ENCODE results near the gene ATE1.
"Not testable (repeated sequence)": the region's sequence is repeated elsewhere in the genome, so short reads cannot be mapped to it uniquely, and the experiment has no call there.

ATE1 gene

GRCh38 chr10:121927841-121928527 is at the start of gene ATE1:
TSS of gene ATE1 (minus strand) at chr10:121928031. CDS start at chr10:121927949, 82 bp downstream.
- no peak; the same call in 1 of the 2 replicates for TF ChIP-seq CTCF (conservative IDR thresholded peaks at IDR 0.05; ENCODE audit: low read length)
- DNase-seq (ENCODE audit: low read depth) = peak; percentile 92
- H3K4me3 ChIP-seq (ENCODE audit: low read length) = peak within 1 kb of the TSS; percentile 83

GRCh38 chr10:121976607-121977006 is 48.8 kb upstream of the ATE1 start:
- H3K4me3 ChIP-seq (ENCODE audit: low read length) = no peak overlapping the region
- DNase-seq (ENCODE audit: low read depth) = no peak
- no peak for TF ChIP-seq CTCF (conservative IDR thresholded peaks at IDR 0.05; ENCODE audit: low read length)

DNA sequence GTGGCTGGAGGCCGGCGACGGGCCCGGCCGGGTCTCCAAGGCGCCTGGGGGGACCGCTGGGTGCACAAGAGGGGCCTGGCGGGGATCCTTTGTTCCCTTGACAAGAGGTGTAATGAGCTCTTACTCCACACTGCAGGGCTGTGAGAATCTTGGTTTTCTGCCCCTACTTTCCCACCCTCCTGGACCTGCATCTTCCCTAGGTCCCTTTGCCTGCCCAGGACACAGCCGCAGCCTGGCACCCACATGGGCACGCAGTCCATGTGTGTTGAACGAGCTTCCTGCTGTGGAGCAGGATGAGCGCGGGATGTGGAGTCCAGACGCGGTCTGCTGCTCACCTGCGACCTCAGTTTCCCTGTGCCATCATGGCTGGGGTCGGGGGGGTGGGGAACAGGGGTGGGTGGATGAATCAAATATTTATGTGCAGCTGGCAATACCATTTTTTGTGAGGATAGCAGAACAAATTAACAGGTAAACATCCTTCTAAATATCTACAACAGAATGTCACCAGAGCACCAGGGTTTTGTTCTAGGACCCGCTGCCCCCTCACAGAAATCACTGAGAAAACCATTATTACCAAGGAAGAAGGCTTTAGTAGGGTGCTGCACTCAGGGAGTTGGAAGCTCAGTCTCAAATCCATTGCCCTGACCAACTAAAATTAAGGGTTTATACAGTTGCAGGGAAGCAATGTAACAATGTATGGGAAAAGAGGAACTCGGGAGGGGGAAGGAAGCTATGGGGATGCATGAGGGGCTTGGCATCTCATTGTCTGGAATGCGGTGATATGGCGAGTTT is 47.7 kb upstream of the ATE1 start:
- peak overlapping the region; percentile 73 for H3K4me3 ChIP-seq (ENCODE audit: low read length)
- peak; percentile 39; the same call in 1 of the 2 replicates for TF ChIP-seq CTCF (conservative IDR thresholded peaks at IDR 0.05; ENCODE audit: low read length)
- DNase-seq (ENCODE audit: low read depth) = no peak

- peak; percentile 69 for DNase-seq (ENCODE audit: low read depth)
- H3K4me3 ChIP-seq (ENCODE audit: low read length) = peak within 1 kb of the TSS; percentile 73
Observed at GRCh38 chr10:121974535-121975294, 46.9 kb upstream of the ATE1 start, which contains the start of gene NSMCE4A. TSS of gene NSMCE4A (minus strand) at chr10:121975217. CDS start at chr10:121975165, 52 bp downstream.

GRCh38 chr10:121974019-121974534 is 46.2 kb upstream of the ATE1 start:
- no peak for TF ChIP-seq CTCF (conservative IDR thresholded peaks at IDR 0.05; ENCODE audit: low read length)
- H3K4me3 ChIP-seq (ENCODE audit: low read length) = peak overlapping the region; percentile 73
- DNase-seq (ENCODE audit: low read depth) = no peak

More at GRCh38 chr10:121974535-121975294, 46.9 kb upstream of the ATE1 start, which contains the start of gene NSMCE4A:
- TF ChIP-seq CTCF (conservative IDR thresholded peaks at IDR 0.05; ENCODE audit: low read length) = no peak; the same call in 1 of the 2 replicates

- not testable (repeated sequence) for H3K4me3 ChIP-seq (ENCODE audit: low read length); DNase-seq (ENCODE audit: low read depth)
Observed at GRCh38 chr10:121969086-121969485, 41.3 kb upstream of the ATE1 start.

DNA sequence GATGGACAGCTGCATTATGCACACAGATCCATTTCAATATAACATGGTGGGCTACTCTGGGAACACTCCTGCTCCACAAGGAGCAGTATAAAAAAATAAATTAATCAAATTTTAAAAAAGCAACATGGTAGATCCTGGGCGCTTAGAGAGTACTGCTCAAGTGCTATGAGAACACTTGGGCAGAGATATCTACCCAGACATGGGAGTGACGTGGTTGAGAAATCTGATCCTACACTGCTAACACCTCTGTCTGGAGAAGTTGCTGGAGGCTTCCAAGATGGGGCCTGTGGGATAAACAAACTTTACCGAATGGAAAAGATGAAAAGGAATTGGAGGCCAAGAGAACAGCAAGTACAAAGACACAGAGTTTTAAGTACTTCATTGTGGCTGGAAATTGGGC is 38.2 kb upstream of the ATE1 start:
- no peak overlapping the region for H3K4me3 ChIP-seq (ENCODE audit: low read length)
- TF ChIP-seq CTCF (conservative IDR thresholded peaks at IDR 0.05; ENCODE audit: low read length) = no peak
- no peak for DNase-seq (ENCODE audit: low read depth)

All from AG10803 (cell line).